Ishikawa (cell line): ENCODE data around the gene SERPINI1.

Source experiments
- CEBPB ChIP-seq: IDR thresholded peaks from 2 replicates; pipeline ENCODE4 v1.6.1; 2012
- FOXM1 ChIP-seq: IDR thresholded peaks from 2 replicates; pipeline ENCODE4 v1.6.1; 2012; ENCODE audit warnings: low read depth, borderline replicate concordance
- MAX ChIP-seq: IDR thresholded peaks from 2 replicates; pipeline ENCODE4 v1.6.1; 2012
- NFIC ChIP-seq: IDR thresholded peaks from 2 replicates; pipeline ENCODE4 v1.6.1; 2012
- RAD21 ChIP-seq: IDR thresholded peaks from 2 replicates; pipeline ENCODE4 v1.6.1; 2012; ENCODE audit warnings: low read depth

- TF ChIP-seq FOXM1, result no peak
- TF ChIP-seq RAD21, result no peak
- TF ChIP-seq CEBPB, result no peak
- TF ChIP-seq NFIC, result no peak
- TF ChIP-seq MAX, result no peak
Observed at GRCh38 chr3:167738037-167738436, 2.5 kb downstream of the SERPINI1 start.
